PC-3 (cell line): ENCODE data around the gene GATA2.

ENCODE experiments used
- CTCF ChIP-seq: fragments of 300-600 bp; sonication (generic); conservative IDR thresholded peaks from 2 replicates; pipeline ENCODE4 v1.5.1; 2017; ENCODE audit warnings: antibody characterized with exemption, low read depth, mild to moderate bottlenecking, low read length
- EZH2 ChIP-seq: fragments of 300-600 bp; sonication (generic); IDR thresholded peaks from one replicate; pipeline ENCODE4 v1.6.1; 2017; ENCODE audit warnings: antibody characterized with exemption, mild to moderate bottlenecking, low read length; ENCODE audit not compliant: unreplicated experiment
- EZH2phosphoT487 ChIP-seq: fragments of 300-600 bp; sonication (generic); IDR thresholded peaks from 2 replicates; pipeline ENCODE4 v1.6.1; 2018; ENCODE audit warnings: mild to moderate bottlenecking, antibody characterized with exemption, low read length, borderline replicate concordance

DNA sequence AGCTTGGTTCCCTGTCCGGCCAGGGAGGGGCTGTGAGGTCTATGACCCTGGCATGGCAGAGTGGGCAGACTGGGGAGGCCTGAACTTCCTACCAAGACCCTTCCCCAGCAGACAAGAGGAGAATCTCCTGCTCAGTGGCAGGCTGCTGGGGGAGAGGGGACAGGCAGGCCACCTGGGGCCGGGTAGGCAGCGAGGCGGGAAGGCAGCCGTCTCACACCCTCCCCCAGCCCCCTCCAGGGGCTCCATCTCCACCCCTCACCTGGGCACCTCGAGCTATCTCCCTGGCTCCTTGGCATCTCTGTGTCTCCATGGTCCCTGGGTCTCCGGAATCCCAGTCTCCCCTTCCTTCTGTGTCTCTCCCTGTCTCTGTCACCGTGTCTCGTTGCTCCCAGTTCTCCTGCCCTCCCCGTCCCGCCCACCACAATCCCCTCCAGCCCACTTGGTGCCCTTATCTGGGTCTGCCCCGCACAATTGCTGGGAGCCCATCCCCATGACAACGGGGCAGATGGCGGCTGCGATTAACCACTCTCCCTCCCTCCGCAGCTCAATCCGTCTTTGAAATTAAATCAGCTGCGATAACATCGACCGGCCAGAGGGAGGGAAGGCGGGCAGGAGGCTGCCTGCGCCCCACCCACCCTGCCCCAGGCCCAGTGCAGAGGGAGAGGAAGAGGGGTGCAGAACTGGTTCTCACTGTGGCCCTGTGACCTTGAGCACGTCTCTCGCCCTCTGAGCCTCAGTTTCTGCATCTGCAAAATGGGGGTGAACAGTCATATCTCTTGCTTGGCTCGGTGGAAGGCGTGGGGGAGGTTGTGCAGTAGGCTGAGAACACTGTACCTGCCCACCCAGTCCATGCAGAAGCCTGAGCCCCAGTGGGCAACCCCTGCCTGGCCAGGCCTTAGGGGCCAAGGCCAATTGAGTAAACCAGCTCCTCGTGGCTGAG is 36.0 kb downstream of the GATA2 start:
- TF ChIP-seq CTCF (no peak), EZH2 (no peak), EZH2phosphoT487 (no peak)
